NCI-H226 (cell line): Measurements from ENCODE around the gene HAPLN2.
"Not testable (repeated sequence)": the region's sequence is repeated elsewhere in the genome, so short reads cannot be mapped to it uniquely, and the experiment has no call there.

Experiments used
- DNase-seq: peaks from one replicate; pipeline ENCODE4 v3.0.0-alpha.2; 2015

Gene HAPLN2

DNA sequence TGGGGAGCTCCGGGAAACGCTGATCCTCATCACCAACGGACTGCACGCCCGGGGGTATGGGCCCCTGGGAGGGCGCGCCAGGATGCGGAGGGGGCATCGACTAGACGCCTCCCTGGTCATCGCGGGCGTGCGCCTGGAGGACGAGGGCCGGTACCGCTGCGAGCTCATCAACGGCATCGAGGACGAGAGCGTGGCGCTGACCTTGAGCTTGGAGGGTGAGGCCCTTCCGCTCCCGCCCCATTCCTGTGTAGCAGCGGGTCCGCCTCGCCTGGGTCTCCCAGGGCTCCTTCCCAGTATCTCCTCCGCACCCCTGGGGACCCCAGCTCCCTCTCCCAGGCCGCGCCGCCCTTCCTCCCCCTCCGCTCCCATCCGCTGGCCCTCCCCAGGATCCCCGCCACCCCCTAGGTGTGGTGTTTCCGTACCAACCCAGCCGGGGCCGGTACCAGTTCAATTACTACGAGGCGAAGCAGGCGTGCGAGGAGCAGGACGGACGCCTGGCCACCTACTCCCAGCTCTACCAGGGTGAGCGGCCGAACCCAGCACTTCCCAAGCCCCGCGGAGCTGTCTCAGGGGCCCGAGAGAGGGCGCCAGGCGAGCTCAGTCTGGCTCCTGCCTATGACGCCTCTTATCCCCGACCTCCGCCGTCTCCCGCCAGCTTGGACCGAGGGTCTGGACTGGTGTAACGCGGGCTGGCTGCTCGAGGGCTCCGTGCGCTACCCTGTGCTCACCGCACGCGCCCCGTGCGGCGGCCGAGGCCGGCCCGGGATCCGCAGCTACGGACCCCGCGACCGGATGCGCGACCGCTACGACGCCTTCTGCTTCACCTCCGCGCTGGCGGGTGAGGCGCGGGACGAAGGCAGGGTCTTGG, 5.0 kb downstream of the HAPLN2 start:
- DNase-seq = peak; percentile 44

DNA sequence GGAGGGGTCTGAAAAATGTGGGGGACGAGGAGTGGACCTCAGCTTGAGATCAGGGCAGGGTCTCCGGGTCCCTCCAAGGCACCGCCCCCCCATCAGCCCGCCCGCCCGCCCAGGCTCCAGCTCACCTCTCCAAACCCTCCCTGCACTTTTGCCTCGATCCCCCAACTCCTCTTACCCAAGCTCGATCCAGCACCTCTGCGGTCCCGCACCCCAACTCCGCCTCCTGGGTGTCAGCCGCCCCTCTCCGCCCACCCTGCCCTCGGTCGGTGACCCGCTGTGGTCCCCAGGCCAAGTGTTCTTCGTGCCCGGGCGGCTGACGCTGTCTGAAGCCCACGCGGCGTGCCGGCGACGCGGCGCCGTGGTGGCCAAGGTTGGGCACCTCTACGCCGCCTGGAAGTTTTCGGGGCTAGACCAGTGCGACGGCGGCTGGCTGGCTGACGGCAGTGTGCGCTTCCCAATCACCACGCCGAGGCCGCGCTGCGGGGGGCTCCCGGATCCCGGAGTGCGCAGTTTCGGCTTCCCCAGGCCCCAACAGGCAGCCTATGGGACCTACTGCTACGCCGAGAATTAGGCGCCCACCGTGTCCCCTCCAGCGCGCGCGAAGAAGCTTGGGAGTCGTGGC, 5.7 kb downstream of the HAPLN2 start:
- DNase-seq = no peak

DNA sequence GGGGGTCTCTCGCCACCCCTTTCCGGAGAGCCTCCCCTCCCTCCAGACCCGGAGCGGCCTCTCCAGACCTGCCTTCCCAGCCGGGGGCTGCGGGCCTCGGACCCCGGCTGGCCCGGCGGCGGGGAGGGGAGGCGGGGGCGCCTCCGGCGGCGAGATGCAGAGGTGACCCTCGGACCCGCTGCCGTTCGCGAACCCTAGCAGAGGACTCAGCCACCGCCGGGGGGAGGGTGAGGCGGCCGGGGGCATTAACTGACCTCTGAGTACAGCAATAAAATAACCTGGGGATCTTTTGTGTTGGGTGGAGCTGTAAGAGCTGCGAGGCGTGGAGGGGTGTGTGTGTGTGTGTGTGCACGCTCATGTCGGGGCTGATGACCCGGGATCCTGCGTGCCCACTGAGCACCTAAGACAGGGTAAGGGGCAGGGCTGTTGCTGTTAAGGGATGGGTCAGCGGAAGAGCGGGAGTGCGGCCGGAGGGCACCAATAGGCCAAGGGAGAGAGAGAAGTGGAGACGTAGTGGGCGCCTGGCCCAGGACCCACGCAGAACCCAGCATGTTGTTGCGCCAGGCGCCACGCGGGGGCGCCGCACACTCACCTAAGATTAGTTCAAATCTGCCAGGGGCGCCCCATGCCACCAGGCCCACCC, 6.3 kb downstream of the HAPLN2 start:
- no peak for DNase-seq

DNA sequence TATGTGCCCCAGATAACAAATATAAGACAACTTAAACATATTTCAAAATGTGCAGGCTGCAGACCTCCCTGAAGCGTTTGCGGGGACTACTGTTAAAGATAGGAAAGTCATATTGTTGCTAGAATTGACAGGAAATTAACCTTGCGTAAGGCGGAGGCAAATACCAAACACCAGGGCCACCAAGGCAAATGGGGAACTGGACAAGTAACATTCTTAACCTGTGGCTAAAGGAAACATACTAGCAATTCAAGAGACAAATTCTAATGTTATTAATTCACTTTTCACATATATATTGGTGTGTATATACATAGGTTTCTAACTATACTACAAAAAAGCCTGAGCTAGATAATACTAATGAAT, 6.8 kb downstream of the HAPLN2 start:
- no peak for DNase-seq

DNA sequence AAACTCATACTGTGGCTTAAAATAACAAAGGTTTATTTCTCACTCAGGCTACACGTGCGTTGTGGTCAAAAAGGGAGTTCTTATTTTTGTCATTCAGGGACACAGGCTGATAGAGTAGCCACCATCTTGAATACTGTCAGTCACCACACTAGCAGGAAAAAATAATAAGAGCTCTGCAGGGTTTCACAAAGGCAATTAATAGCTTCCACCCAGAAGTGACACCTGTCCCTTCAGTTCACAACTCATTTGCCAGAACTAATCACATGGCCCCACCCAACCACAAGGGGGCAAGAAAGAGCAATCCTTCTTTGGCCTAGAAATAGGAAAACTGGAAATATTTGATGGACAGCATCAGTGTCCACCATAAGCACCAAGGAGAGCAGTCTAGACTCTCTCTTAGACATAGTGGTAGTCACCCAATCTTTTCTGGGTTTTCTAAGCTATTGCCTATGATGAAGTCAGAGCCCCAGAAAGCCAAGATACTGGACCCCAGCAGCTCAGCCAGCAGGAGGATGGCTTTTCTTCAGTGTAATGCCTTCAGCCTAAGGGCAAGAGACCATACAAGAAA, 8.2 kb downstream of the HAPLN2 start:
- no peak for DNase-seq

DNA sequence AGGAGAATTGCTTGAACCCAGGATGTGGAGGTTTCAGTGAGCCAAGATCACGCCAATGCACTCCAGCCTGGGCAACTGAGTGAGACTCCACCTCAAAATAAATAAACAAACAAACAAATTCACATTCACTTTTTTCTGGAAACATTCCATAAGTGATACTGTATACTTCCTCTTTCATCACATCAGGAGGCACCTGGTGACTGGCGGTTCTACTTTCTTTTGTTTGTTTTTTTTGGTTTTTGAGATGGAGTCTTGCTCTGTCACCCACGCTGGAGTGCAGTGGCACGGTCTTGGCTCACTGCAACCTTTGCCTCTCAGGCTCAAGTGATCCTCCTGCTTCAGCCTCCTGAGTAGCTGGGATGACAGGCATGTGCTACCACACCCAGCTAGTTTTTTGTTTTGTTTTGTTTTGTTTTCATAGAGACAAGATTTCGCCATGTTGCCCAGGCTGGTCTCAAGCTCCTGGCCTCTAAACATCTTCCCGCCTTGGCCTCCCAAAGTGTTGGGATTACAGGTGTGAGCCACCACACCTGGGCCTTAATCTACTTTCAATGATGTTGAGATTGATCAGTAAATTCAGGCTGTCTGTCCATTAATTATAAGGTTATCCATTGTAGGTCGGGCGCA, 10.7 kb downstream of the HAPLN2 start:
- DNase-seq = no peak

DNA sequence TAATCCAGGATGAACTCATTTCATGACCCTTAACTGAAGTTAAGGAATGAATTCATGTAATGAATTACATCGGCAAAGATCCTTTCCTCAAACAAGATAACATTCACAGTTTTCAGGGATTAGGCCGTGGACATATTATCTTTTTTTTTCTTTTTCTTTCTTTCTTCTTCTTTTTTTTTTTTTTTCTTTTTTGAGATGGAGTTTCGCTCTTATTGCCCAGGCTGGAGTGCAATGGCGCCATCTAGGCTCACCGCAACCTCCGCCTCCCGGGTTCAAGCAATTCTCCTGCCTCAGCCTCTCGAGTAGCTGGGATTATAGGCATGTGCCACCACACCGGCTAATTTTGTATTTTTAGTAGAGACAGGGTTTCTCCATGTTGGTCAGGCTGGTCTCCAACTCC, 11.9 kb downstream of the HAPLN2 start:
- DNase-seq = not testable (repeated sequence)

DNA sequence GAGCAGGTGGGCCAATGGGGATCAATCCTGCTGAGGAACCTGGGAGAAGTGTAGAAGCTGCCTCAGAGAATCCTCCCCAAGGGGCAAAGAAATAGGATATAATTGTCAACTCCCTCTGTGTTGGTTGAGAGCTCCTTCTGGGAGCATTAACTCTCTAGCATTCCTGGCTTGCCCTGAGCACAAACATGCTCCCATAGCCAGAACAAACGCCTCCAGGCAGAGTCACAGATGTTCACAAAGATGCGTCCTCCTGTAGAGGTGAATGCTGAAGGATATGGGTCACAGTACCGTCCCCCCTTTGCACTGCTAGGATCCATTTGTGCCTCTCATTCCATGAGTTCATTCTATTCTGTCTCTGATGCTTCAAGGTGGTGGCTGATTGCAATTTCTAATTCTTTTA, 13.1 kb downstream of the HAPLN2 start:
- no peak for DNase-seq

DNA sequence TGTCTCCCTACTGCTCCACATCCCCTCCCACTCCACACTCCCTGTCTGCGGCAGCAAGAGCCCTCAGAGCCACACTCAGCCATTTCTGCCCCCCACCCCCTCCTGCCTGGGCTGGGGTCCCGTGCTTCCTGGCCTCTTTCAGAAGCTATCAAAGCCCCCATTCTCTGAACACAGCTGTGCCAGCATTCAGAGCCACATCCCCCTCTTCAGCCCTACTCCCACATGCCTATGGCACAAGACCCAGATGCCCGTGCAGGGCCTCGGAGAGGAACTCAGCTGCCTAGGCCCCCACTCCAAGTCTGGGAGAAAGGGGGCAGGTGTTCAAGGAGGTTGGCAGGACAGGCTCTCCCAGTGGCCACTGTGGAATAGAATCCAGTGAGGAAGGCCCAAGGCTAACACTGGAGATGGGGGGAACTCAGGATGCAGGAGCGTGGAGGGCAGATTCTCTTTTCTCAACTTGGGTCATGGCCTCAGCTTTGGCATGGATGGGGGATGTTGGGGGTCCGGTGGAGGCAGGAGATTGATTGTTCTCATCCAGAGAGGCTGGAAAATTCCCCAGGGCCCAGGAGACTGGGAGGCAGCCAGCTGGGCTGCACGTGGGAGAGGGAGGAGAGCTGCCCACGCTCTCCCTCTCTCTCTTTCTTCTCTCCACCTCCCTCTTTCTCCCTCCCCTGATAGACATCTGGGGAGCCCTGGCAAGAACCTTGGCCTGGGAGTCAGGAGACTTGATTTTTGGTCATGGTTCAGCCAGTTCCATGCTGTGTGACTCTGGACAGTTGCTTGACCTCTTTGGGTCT, 19.2 kb downstream of the HAPLN2 start:
- DNase-seq = peak; percentile 37

DNA sequence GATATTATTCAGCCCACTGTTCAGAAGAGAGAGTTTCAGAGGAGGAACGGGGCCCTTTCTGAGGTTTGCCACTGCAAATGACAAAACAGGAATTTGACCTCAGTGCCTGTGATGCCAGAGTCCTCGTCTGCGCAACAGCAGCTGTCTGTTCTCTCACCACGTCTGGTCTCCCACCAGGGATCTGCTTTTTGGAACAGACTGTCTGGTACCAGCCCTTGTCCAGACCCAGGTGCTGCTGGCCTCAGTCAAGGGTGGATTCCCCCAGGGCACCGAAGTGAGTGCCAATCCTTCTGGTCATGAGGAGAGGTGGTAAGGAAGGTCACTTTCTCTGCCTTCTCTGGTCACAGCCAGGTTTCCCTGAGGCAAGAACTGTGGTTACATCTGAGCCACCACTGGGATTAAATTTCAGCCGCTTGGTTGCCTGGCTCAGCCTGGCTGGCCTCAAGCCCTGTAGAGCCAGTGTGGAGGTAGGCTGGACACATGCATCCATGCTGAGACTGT, 20.4 kb downstream of the HAPLN2 start:
- no peak for DNase-seq

DNA sequence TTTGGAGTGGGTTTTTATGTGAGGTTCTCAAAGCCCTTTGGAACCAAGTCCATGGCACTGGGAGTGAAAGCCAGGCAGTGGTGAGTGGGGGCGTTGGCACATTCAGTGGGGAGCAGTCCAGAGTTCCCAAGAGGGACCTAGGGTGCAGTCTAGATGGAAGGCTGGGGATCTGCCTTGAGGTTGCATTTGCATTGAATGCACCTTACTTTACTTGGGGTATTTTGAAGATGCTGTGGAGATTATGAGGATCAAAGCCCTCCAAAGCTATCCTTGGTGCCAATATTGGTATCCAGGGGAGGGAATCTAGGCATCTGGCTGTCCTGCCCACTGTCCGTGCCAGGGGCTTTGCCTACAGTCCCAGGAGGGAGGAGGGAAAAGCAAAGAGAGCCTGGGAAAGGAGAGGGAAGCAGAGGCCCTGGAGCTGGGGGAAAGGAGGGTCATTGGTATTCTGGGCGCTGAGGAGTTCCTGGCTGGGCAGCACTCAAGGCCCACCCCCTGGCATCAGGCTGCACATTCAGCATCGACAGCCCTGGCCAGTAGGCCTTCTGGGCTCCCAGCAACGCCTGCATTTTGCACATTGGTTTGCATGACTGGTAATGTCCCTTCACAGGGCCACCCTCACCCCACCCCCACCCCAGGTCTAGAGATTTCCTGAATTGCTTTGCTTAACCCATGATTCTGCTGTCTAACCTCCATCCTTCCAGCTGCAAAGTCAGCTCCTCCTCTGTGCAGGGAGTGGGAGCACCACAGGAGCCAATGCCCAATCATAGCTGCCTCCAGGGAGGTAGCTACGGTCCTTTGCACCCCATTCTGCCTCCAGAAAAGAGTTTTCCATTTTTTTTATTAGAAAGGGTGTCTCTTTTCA, 21.9 kb downstream of the HAPLN2 start:
- no peak for DNase-seq

DNA sequence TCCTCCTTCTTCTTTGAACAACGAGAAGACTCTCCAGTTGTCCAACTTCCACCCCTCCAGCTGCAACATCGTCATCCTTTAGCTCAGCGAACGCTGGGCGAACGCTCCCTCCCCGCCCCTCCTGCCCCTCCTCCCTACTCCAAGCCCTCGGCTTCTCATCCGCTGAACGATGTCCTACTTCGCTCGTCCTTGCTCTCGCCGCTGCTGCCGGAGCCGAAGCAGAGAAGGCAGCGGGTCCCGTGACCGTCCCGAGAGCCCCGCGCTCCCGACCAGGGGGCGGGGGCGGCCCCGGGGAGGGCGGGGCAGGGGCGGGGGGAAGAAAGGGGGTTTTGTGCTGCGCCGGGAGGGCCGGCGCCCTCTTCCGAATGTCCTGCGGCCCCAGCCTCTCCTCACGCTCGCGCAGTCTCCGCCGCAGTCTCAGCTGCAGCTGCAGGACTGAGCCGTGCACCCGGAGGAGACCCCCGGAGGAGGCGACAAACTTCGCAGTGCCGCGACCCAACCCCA, 22.6 kb downstream of the HAPLN2 start, which contains the start of gene BCAN:
Gene BCAN (plus strand): TSS at position 357 of the 504 bp plus-strand sequence. CDS start 3,938 bp downstream, outside the sequence.
- no peak for DNase-seq

DNA sequence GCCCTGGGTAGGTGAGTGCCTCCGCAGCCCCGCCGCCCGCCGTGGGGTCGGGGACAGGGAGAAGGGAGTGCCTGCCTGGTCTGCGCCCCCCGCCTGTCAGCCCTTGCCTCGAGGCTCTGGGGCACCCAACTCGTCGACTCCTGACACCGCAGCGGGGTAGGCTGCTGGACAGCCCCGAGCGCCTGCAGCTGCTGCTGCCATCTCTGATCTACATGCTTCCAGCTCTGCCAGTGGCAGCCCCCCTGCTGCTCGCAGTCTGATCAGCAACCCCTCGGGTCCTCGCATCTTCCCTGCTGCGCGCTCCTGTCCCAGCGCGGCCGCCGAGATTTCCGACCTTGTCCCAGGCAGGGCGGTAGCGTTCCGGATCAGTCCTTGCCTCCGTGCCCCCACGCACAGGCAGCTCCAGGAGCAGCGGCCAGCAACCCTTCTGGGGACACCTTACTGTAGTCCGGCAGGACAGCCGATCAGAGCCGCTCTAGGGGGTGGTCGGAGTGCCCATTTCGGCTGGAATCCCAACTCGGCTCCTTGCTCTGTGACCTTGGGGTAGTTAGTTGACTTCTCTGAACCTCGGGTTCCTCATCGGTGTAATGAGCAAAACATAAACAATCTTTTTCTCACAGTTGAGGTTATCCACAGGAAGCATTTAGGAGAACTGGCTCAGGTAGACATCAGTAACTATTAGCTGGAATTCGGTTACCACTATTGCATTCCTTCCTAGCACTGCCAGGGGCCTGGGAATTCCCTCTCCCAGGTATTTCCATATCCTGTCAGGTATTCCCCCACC, 23.2 kb downstream of the HAPLN2 start:
- DNase-seq = no peak

DNA sequence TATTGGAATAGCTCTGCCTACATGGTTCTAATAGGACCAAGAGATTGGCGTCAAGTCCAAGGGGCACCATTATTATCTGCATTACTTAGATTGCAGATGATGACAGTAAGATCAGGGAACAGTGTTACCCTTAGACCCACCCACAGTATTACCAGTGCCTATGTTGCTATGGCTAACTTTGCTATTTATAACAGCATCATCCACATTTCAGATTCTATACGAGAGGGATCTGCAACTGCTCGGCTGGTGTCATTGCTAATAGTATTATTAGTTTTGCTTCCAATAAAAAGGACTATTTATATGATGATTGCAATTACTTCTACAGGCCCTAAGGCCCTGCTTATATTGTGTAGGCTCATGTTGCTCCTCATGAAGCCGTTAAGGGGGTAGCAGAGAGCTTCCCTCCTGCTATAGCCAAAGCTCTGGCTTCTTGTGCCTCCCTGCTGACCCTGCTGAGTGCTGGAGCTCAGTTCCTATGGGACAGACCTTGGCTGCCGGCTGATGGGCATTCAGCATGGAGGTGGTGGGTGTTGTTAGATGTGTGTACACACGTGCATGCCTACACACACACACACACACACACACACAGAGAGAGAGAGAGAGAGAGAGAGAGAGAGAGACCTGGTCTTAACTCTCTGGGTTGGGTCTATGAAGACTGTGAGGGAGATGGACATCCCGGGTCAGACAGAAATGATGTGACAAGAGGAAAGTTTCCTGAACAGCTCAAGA, 24.0 kb downstream of the HAPLN2 start:
- DNase-seq = no peak

DNA sequence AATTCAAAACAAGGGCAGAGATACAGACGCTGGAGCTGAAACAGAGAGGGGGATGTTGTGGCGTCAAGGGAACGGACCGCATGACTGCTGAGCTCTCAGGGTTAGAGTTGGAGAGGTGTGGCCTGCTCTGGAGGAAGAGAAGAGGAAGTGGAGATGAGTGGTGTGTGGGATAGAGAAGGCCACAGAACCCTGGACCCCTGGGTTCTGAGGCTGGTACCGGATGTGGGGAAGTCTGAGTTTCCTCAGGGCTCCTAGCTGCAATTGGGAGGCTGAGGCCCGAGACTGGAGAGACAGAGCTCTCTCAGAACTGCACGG, 24.5 kb downstream of the HAPLN2 start:
- no peak for DNase-seq

DNA sequence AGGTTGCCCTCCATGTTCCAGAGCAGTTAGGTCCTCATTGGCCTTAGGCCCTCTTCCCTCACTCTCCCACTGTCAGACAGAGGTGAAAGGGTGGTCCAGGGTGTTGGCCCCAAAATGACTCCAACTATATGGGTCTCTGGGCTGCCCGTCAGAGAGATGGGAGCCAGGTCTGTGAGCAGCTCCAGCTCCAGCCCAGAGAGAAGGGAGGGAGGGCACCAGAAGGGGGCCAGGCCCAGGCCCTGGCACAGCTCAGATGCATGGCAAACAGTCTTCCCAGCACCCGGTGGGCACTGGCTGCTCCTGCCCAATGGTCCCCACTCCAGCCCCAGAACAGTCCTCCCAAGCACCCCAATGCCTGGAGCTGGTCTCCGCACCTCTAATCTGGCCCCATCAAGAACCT, 24.9 kb downstream of the HAPLN2 start:
- no peak for DNase-seq

DNA sequence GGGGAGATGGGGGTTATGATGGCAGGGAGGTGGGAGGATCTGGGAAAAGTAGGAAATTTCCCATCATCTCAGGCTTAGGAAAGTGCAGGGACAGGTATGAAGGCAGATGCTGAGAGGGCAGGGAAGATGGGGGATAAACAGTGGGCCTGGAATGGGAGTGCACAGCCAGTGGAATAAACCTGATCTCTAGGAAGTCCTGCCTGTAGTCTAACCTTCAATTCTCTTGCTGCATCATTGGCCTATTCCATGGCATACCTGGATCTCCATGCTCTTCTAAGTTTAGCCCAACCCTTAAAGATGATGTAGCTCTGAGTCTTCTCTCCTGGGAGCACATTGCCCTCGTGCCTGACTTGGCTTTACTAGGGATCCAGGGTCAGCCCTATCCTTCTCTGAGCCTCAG, 25.4 kb downstream of the HAPLN2 start:
- no peak for DNase-seq

DNA sequence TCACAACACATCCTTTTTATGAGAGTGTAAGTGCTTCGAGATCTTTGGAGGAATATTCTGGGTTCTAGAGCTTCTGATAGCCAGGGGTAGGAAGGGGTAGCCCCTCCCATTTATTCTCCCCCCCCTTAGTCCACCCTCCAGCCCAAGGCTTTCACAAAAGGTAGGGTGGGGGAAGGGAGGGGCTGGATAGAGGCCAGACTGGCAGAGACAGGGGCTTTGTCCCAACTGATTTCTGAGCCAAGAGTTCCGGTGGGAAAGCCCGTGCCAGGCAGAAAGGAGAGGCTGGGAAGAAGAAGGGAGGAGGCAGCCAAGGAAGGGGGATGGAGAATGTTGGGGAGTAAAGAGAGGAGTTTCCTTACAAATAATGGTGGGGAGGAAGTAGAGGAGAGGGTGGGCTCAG, 25.8 kb downstream of the HAPLN2 start:
- DNase-seq = no peak

DNA sequence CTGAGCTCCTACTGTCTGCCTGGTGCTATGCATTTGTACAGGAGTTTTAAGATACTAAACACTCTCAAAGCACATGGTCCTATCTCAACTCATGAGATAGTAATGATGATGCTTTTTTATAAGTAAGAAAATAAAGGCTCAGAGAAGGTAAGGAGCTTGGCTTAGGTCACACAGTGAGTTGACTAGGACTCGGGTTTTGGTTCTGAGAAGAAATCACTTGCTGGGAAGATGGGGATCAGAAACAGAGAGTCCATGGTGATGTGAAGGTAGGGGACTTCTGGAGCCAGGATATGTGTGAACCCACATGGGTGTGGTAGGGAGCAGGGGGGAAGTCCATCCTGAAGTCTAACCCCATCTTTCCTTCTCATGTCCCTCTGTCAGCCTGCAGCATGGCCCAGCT, 26.5 kb downstream of the HAPLN2 start:
- DNase-seq = no peak
